ENCODE data around the gene AP5B1. TPM values are rescaled to one million over a fixed set of nuclear protein-coding genes. Genes with fewer than 3 reads are reported as not detected.

Gene AP5B1, protein sequence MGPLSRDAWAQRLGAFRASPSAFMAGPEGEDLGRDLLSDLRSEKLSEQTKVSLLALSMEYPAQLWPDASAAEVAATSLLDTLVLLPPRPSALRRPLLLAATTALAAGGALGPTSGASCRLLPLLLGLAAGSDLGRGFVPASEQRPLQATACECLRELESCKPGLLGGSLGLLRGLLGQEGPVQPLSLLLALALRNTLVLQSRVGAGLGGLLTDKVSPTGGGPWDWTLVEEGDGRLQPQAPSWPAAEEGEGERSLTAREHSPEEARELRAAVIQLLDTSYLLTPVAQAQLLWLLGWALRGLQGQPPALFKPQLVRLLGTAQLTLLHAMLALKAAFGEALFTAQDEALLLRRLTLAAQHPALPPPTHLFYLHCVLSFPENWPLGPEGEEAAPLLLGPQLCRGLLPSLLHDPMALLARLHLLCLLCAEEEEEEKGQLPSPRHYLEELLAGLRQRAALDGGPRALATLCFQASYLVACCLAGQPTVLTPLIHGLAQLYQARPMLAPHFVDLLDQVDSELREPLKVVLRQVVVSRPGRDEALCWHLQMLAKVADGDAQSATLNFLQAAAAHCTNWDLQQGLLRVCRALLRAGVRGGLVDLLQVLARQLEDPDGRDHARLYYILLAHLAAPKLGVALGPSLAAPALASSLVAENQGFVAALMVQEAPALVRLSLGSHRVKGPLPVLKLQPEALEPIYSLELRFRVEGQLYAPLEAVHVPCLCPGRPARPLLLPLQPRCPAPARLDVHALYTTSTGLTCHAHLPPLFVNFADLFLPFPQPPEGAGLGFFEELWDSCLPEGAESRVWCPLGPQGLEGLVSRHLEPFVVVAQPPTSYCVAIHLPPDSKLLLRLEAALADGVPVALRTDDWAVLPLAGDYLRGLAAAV
- 20.1 and 21.2 TPM in 2 replicates for total RNA-seq

DNA sequence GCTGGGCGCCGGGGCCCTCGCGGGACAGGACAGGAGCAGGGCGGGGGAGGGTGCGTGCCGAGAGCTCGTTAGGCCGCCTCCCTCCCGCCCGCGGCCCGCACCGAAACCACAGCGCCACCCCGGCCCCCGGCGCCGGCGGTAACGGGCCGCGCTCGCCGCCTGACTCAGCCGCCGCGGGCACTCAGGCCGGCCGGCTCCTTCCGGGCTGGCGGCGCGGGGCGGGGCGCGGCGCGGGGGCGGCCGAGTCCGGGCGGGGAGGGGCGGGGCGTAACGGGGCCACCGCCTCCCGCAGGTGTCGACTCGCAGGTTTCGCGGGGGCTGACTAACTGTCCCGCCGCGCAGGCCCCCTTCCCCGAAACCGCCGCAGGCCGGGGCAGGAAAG lies at the start of gene AP5B1:
AP5B1 (minus strand) TSS at position 207 of the 382 bp plus-strand sequence. CDS start 385 bp downstream, outside the sequence.
- intact Hi-C loops (cut with micrococcal nuclease), result loop anchor here (1.0 to 10.0 kb wide), 4 partner anchors 38 to 209 kb away; partner anchors contain the start of genes CCDC85B and KAT5

DNA sequence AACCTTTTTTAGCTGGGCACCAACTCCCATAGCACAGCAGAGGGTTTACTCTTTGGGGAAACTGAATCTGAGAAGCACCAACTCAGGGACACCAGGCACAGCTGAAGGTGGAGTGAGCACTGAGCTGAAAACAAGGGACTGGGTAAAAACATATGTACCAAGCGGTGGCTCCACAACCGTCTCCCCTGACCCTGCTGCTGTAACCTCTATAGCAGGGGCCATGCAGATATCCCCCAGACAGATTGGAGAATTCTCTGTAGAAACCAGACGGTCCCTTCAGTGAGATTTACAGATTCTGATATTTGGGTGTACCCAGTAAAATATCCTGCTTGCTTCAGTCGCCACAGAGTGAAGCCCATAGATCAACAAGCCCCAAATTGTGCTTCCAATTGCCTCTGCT lies 48.7 kb upstream of the AP5B1 start:
- intact Hi-C loops (cut with micrococcal nuclease), result no loop called here

DNA sequence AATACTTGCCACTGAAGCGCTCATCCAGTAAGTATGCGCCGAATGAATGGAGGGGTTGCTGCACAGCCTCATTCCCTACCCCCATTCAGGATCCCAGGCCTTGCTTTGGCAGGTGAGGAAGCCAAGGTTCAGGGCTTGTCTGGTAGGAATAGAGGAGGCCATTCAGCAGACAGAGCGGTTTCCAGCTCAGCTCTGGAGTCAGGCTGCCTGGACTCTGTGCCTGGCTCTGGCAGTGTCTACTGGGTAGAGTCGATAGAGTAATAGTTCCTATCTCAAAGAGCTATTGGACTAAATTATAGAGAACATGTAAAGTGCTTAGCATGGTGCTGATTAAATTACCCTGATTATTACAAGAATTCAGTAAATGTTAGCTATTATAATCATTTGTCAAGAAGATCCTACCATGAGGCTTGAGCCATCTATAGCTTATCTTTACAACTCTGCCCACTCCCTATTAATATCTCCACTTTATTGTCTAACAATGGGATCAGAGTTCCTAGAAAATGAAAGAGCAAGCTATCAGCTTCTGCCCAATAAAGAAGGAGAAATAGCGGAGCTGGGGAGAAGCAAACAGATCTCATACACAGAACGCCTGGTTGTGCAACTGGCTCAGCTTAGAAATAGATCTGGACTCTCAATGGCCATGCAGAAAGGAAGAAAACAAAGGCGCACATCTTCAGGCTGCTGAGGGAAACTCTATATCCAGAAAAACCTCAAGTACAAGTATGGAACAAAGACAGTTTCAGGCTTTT lies 46.4 kb upstream of the AP5B1 start:
- intact Hi-C loops (cut with micrococcal nuclease), result no loop called here

GRCh38 chr11:65822776-65823528 lies 42.2 kb upstream of the AP5B1 start:
- intact Hi-C loops (cut with micrococcal nuclease), result no loop called here

DNA sequence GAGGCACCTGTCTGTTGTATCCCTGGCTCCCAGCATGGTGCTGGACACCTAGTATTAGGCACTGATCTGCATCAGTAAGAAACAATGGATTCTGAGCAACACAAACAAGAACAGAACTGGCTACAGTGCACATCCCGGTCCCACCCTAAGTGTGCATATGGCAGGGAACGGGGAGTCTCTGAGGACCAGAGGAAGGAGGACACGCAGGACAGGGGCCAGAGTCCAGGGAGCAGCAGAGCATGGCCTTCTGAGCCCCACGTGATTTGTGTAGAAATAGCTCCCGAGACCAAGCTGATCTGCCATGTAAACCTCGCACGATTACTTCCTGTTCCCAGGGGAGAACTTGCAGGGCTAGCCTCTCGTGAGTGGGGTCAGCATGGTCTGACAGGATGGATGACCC lies 40.3 kb upstream of the AP5B1 start:
- intact Hi-C loops (cut with micrococcal nuclease), result no loop called here

- intact Hi-C loops (cut with micrococcal nuclease), result loop anchor here (1.0 kb wide), 3 partner anchors 38 to 171 kb away; partner anchors contain the start of genes AP5B1 and KAT5
These were observed 37.3 kb upstream of the AP5B1 start for GRCh38 chr11:65817835-65818680.

DNA sequence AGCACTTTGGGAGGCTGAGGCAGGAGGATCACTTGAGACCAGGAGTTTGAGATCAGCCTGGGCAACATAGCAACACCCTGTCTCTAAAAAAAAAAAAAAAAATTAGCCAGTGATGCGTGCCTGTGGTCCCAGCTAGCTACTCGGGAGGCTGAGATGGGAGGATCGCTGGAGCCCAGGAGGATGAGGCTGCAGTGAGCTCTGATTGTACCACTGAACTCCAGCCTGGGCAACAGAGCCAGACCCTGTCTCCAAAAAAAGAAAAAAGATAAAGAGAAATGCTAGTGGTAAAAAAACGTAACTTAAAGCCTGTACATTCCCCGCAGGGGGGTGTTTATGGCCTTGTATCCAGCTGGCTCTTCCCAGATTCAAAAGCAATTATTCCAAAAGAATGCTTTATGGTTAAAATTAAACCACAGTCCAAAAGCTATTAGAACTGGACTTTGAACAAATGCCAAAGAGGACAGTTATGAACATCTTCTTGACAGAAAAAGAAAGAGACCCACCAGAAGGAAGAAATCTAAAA lies 36.6 kb upstream of the AP5B1 start:
- intact Hi-C loops (cut with micrococcal nuclease), result no loop called here

DNA sequence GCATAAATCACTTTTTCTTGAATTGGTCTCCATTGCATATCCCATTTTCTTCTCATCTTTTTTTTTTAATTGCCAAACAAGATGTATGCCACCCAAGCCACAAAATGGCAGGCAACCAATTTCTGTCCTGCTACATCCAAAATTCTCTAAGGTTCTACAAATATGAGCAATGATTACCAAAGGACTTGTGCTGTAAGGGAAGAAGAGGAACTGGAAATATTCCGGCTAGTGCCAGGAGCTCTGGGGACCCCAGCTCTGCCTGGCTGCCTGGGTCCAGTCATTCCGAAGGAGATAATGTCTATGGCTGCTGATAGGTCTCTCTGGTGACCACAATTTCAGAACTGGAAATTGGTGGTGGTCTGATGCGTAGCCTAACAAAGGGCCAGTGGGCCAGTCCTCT lies 35.9 kb upstream of the AP5B1 start:
- intact Hi-C loops (cut with micrococcal nuclease), result no loop called here

GRCh38 chr11:65814986-65815565 lies 34.3 kb upstream of the AP5B1 start:
- intact Hi-C loops (cut with micrococcal nuclease), result no loop called here

DNA sequence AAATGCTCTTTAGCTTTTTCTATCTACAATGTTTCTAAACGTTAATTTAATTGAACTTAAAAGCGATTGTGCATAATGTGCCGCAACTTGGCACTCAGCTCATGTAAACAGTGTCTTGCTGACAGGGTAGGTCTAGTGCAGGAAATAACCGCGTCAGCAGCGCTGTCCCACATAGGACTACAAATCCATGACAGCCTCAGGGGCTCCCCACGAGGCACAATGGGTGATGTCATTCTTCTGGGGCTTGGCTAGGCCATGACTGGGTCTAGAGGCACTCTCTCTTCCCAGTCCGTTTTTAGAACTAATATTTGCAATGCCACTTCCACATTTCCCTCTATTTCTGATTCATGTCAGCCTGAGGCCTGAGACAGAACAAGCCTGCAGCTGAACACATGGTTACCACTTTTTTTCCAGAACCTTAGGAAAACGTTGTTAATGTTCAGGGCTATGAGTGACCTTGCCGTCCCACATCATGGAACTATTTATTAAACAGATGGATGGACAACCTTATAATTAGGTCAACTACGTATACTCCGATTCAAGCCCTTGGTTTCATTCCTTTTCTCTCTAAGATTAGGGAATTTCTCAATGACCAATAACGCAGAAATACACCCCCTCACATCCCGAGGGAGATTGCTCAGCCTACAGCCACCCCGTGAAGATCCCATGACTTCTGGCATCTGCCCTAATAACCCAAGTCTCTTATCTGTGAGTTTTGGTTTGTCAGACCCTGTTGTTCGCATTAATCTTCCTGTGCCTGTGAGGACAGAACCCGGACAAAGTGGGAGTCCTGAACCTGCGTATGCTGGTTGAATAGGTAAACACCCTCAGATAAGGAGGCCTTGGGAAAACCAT lies 33.6 kb upstream of the AP5B1 start:
- intact Hi-C loops (cut with micrococcal nuclease), result no loop called here

DNA sequence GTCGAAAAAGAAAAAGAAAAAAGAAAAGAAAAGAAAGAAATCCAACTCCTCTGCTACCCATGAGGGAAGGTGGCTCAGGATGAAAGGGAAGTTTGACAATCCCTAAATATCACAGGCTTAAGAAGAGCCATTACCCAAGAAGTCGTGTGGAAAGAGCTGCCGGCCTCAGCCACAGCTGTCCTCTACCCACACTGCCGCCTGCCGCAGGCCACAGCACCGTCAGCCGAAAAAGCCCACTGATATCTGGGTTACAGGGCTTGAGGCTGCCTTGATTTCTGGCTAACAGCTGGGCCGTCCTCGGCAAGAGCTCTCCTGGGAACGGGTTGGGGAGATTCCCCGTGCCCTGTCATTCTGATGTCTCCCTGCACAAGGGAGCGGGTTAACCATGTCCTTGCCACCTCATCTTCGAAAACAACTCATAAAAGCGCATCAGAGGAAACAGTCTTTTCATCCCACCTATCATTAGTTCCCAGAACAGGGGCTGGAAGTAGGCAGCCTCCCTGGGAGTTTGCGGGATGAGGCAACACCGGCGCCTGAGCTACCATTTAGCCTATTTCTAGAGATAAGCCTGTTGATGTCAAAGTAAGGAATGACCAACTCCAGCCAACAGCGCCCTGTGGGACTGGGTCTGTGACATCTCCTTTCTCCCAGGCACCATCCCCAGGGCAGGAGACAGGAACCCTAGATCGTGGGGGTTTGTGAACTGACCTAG lies 31.1 kb upstream of the AP5B1 start:
- intact Hi-C loops (cut with micrococcal nuclease), result no loop called here

- intact Hi-C loops (cut with micrococcal nuclease), result no loop called here
These were observed 29.5 kb upstream of the AP5B1 start for GRCh38 chr11:65810046-65810868.

- intact Hi-C loops (cut with micrococcal nuclease), result no loop called here
These were observed 28.7 kb upstream of the AP5B1 start for GRCh38 chr11:65809496-65809895.

GRCh38 chr11:65808744-65809341 lies 28.1 kb upstream of the AP5B1 start:
- intact Hi-C loops (cut with micrococcal nuclease), result no loop called here

DNA sequence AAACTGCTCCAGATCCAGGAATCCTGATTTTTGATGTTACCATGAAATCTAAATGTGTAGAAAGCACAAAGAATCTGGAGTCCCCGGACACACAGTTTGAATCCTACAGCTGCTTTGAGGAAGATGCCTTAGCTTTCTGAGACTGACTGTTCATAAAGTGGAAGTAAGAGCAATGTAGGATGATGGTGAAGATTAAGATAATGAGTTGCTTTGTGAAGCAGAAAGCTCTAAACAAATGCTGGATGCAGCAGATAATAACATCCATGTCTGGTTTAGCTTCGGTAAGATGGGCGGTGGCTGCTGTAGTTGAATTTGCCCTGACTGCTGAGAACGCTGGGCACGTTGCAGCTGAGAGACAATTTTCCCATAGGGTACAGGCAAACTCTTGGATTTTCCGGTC lies 26.2 kb upstream of the AP5B1 start:
- intact Hi-C loops (cut with micrococcal nuclease), result no loop called here

GRCh38 chr11:65803797-65804492 lies 23.2 kb upstream of the AP5B1 start:
- intact Hi-C loops (cut with micrococcal nuclease), result no loop called here
